OCI-M1 (cell line): Measurements from ENCODE around the gene RADIL.
"Not testable (repeated sequence)": the region's sequence is repeated elsewhere in the genome, so short reads cannot be mapped to it uniquely, and the experiment has no call there.

Experiments
- DNase-seq: peaks from one replicate; lab custom pipeline; 2025; lab: John Stamatoyannopoulos, UW

RADIL gene

DNA sequence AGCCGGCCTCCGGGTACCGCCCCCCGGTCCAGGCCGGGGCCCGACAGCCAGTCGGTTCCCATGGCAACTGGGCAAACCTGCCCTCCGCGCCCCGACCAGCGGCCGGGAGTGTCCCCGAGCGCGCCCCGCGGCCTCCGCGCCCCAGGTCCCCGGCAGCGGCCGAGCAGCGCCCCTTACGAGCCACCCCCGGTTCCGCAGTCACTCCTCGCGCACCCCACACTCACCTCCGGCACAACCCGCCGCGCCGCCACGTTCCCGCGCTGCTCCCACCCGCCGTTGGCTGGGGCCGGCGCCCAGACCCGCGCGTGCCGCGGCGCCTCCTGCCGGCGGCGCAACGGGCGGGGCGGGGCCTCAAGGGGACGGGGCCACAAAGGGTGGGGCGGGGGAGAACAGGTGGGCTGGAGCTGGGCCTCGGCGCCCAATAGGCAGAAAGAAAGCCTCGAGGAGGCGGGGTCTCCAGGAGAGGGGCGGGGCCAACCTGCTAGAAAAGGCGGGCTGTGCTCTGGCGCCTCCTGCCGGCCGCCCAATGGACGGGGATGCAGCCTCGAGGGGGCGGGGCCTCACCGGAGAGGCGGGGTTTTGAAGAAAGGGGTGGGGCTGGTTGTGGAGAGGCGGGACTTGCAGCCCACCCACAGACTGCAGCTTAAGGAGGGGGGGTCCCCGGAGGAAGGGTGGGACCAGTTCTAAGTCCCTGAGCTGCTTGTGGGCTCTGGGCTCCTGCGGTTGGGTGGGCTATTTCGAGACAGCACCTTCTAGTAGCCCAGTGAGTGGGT is at the start of gene RADIL:
Gene RADIL (minus strand): TSS at position 345 of the 773 bp plus-strand sequence. CDS start 5,577 bp downstream, outside the sequence.
- DNase-seq = peak; percentile 39

DNA sequence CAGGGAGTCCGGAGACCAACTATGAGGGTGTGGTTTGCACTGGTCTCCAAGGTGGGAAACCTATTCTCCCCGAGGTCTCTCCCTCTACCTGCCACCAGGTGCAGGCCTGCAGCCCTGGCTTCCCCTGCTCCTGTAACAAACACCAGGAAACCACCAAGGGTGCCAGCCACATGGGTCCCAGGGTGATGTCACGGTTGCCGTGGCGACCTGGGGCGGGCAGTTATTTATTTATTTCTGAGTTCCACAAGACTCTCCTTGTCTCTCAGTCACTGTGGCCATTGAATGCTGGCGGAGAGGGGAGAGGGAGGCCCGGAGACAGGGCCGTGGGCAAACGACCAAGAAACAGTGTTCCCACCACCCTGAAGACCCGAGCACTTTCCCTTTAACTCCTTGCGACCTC is 48.4 kb upstream of the RADIL start:
- no peak for DNase-seq

DNA sequence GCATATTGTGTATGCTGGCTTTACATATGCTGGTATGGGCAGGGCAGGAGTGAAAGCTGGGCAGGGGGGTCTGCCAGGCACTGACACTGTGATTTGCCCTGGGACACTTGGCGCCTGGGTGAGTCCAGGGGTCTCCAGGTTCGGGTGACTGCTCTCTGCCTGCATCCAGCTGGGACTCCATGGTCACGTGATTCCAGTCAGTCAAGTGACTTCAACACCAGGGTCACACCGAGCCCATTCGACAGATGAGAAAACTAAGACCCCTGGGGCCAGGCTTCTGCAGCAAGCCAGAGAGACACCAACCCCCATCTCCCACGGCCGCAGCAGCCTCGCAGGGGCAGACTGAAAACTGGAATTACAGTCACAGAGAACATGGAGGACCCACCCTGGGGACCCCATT is 45.5 kb upstream of the RADIL start:
- no peak for DNase-seq

DNA sequence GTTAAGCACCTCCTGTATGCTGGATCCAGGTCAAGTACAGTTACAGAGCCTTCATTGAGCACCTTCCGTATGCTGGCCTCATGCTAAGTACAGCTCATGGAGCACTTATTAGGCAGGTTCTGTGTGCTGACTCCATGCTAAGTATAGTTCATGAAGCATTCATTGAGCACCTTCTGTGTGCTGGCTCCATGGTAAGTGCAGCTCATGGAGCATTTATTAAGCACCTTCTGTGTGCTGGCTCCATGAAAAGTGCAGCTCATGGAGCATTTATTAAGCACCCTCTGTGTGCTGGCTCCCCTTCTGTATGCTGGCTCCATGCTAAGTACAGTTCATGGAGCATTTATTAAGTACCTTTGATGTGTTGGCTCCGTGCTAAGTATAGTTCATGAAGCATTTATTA is 44.9 kb upstream of the RADIL start:
- no peak for DNase-seq

GRCh38 chr7:4919969-4920766 is 36.7 kb upstream of the RADIL start:
- no peak for DNase-seq

DNA sequence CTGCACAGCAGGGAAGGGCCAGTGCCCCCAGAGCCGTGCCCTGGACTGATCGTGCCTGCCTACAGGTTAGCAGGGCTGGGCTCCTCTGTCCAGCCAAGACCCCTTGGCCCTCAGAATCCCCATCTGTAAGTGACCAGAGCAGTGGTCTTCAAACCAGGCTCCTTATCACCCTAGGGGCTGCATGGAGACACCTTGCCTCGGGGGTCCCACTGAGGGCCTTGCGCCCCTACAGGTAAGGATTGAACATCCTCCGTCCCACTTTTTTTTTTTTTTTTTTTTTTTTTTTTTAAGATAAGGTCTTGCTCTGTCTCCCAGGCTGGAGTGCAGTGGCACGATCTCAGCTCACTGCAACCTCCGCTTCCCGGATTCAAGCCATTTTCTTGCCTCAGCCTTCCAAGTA is 32.6 kb upstream of the RADIL start:
- no peak for DNase-seq

DNA sequence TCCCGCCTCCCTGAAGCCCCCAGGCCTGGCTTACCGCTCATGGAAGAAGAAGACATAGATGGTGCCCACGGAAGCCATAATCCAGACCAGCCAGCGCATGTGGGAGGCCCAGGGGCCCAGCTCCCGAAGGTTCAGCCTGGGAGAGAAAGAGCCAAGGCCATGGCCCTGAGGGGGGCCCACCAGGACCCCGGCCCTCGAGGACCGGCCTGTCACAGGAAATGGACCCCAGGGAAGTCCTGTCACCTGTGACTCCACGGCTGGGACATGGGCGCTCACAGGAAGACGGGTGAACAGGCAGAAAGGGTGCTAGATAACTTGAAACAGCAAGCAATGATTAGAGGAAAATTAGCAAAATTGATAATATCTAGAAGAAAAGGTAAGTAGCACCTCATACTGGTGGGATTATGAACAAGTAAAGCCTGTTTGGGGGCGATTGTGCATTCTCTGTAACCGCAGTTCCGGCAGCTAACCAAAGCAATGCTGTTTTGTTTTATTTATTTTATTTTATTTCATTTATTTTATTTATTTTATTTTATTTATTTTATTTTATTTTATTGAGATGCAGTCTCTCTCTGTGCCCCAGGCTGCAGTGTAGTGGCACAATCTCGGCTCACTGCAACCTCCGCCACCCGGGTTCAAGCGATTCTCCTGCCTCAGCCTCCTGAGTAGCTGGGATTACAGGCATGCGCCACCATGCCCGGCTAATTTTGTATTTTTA is 27.8 kb upstream of the RADIL start:
- DNase-seq = no peak

- DNase-seq = no peak
Measured at GRCh38 chr7:4906682-4907081, 23.2 kb upstream of the RADIL start.

DNA sequence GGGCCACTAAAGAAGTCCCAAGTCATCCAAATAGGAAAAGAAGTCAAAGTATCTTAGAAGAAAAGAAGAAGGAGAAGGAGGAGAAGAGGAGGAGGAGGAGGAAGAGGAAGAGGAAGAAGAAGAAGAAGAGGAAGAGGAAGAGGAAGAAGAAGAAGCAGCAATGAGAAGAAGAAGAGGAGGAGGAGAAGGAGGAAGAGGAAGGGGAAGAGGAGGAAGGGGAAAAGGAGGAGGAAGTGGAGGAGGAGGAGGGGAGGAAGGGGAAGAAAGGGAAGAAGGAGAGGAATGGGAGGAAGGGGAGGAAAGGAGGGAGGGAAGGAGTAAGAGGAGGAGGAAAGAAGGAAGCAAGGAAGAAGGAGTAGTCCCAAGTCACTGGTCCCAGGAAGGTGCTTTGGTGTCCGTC is 21.7 kb upstream of the RADIL start:
- DNase-seq = no peak

- no peak for DNase-seq
Measured at GRCh38 chr7:4904346-4904745, 20.8 kb upstream of the RADIL start.

- no peak for DNase-seq
Measured at GRCh38 chr7:4895766-4896165, 12.2 kb upstream of the RADIL start.

GRCh38 chr7:4894482-4894881 is 11.0 kb upstream of the RADIL start:
- no peak for DNase-seq

GRCh38 chr7:4893929-4894475 is 10.5 kb upstream of the RADIL start:
- DNase-seq = no peak

GRCh38 chr7:4893188-4893587 is 9.7 kb upstream of the RADIL start:
- not testable (repeated sequence) for DNase-seq

GRCh38 chr7:4891522-4891921 is 8.0 kb upstream of the RADIL start:
- DNase-seq = not testable (repeated sequence)

DNA sequence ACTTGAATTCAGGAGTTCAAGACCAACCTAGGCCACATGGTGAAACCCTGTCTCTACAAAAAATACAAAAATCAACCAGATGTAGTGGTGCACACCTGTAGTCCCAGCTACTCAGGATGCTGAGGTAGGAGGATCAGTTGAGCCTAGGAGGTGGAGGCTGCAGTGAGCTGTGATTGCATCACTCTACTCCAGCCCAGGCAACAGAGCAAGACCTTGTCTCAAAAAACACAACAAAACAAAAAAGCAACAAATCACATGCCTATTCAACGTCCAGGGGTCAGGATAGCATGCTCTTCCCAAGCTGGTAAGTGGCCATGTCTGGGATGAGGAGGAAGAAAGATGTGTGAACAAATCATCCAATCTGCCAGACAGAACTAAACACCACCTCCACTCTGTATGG is 6.2 kb upstream of the RADIL start:
- DNase-seq = no peak

GRCh38 chr7:4888161-4888560 is 4.6 kb upstream of the RADIL start:
- DNase-seq = no peak

GRCh38 chr7:4886671-4887070 is 3.2 kb upstream of the RADIL start:
- DNase-seq = no peak

- DNase-seq = no peak
Measured at GRCh38 chr7:4885317-4885807, 1.8 kb upstream of the RADIL start.

DNA sequence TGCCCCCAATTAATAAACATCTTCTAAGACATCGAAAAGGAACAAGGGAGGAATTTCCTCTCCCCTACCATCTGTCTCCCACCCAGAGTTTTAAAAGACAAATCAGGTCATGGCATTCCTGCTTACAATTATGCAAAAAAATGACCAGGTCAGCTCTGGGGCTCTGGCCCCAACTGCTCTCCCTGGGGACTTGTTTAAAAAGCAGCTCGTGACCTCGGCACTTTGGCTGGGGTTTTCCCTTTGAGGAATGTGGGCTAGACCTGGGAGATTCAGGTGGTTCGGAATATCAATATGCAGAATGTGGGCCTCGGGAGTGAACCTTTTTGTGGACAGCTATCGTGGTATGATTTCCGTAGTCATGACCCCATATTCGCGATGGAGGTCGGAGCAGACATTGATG is 648 bp upstream of the RADIL start:
- DNase-seq = no peak

DNA sequence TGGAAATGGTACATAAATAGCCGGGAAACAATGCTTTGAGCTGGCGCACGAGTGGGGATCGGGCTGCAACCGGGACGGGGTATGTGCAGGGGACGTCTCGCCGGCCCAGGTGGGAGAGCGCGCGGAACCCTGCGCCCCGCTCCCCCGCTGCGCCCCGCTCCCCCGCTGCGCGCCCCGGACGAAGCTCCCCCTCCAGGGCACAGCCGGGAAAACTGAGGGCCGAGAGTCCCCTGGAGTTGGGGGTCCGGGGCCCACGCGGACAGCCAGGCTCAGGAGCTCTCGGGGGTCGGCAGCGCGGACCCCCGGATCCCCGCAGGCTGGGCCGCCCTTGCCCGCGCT is 514 bp downstream of the RADIL start:
- no peak for DNase-seq
